Muscle layer of duodenum (tissue), 2 donors: ENCODE results near the gene ARL16.

Experiments used
- H3K27ac ChIP-seq: one replicate; pipeline ENCODE4 v1.7.0; 2013; ENCODE audit warnings: mild to moderate bottlenecking, low read length
- H3K27me3 ChIP-seq: one replicate; pipeline ENCODE4 v1.7.0; 2013; ENCODE audit warnings: low read depth, mild to moderate bottlenecking, control low read depth, low read length
- H3K36me3 ChIP-seq, 2 donors: one replicate each; pipeline ENCODE4 v1.7.0; 2013; ENCODE audit warnings: low read length in 2 of 2, control low read depth in 1 of 2, mild to moderate bottlenecking in 1 of 2; ENCODE audit not compliant: insufficient read depth in 2 of 2, control insufficient read depth in 1 of 2
- H3K4me1 ChIP-seq, 2 donors: one replicate each; pipeline ENCODE4 v1.7.0; 2013; ENCODE audit warnings: low read length in 2 of 2, mild to moderate bottlenecking in 2 of 2, control low read depth in 1 of 2, moderate library complexity in 1 of 2; ENCODE audit not compliant: insufficient read depth in 2 of 2, control insufficient read depth in 1 of 2
- H3K4me3 ChIP-seq, 2 donors: one replicate each; pipeline ENCODE4 v1.7.0; 2013; ENCODE audit warnings: low read length in 2 of 2, low read depth in 1 of 2, mild to moderate bottlenecking in 1 of 2
- H3K9me3 ChIP-seq, 2 donors: one replicate each; pipeline ENCODE4 v1.7.0; 2013; ENCODE audit warnings: low read length in 2 of 2, control low read depth in 1 of 2, mild to moderate bottlenecking in 1 of 2; ENCODE audit not compliant: control insufficient read depth in 1 of 2
- donor health status: healthy.

ARL16 gene

GRCh38 chr17:81631482-81631881 is 52.1 kb downstream of the ARL16 start:
- H3K27ac ChIP-seq: no peak overlapping the region
- peaks cover 7 to 29% of the 10 kb centered on the region in 2 donors for H3K4me1 ChIP-seq
- no peaks in the 10 kb centered on the region for H3K9me3 ChIP-seq
- no peaks in the 10 kb centered on the region for H3K27me3 ChIP-seq
- peaks cover 8 to 25% of the 10 kb centered on the region in 2 donors for H3K36me3 ChIP-seq
- H3K4me3 ChIP-seq: no peak overlapping the region
